ENCODE results near the gene NFKB2. TPM values are rescaled to one million over a fixed set of nuclear protein-coding genes. Genes with fewer than 3 reads are reported as not detected.

Gene NFKB2
- total and polyA plus RNA-seq, 2 of the 8 experiments (the other 6 are each of a cell fraction or from before 2014, with no cell fraction given) = 20.4 to 31.4 TPM

GRCh38 chr10:102431452-102432124, 36.1 kb downstream of the NFKB2 start:
- 27% methylated on average over 4 of the region's 4 CpGs; no CpG with 5 or more reads in 1 of the 2 experiments for WGBS, 2 experiments (ENCODE audit: extremely low coverage in 1 of 2, insufficient coverage in 1 of 2, insufficient read length in 1 of 2, insufficient replicate concordance in 2 of 2, low coverage in 1 of 2, low lambda C conversion rate in 2 of 2, missing lambda C conversion rate in 1 of 2)
- Histone ChIP-seq H2BK120ac (replicated peaks; ENCODE audit: low read depth, low read length) (no peak overlapping the region), H4K5ac (ENCODE audit: insufficient read length, low read depth, low read length) (peak overlapping the region; percentile 49), H3K14ac (ENCODE audit: insufficient read length) (no peak overlapping the region), H3K4me3 (ENCODE audit: extremely low read depth in 1 of 4, insufficient read depth in 2 of 4, low read depth in 3 of 4, low read length in 4 of 4) (peak overlapping the region; percentile 66 to 92 (median 84)), H3K27me3 (replicated peaks in 1 of 4; ENCODE audit: control insufficient read depth in 3 of 4, extremely low read depth in 1 of 4, insufficient read depth in 3 of 4, low read length in 3 of 4) (peaks cover 13 to 35% (median 31%) of the 10 kb centered on the region in 4 experiments), H3K23me2 (ENCODE audit: low read depth, low read length) (peaks cover 9% of the 10 kb centered on the region), H3K4ac (replicated peaks; ENCODE audit: insufficient read length, low read depth, low read length) (peak overlapping the region; percentile 13), H2BK20ac (ENCODE audit: low read length) (no peak overlapping the region), H3K79me1 (ENCODE audit: low read depth, low read length) (no peaks in the 10 kb centered on the region), H2BK15ac (ENCODE audit: low read length) (peak overlapping the region; percentile 23; the same call in 1 of the 2 replicates), H3K56ac (replicated peaks; ENCODE audit: insufficient read length, low read depth, low read length) (peak overlapping the region; percentile 59), H3K9me3 (ENCODE audit: insufficient read depth in 2 of 2, low read depth in 1 of 2, low read length in 1 of 2) (no peaks in the 10 kb centered on the region), H2BK12ac (ENCODE audit: low read depth, low read length) (peak overlapping the region; percentile 35; the same call in 1 of the 2 replicates), H3K18ac (ENCODE audit: extremely low read depth, low read length) (peak overlapping the region; percentile 85), H4K91ac (replicated peaks; ENCODE audit: insufficient read length, low read length) (peak overlapping the region; percentile 92), H4K8ac (ENCODE audit: extremely low read depth, insufficient read depth, low read length) (peak overlapping the region; percentile 87; the same call in 1 of the 2 replicates), H3K4me2 (ENCODE audit: insufficient read depth in 1 of 2, low read depth in 2 of 2, low read length in 2 of 2) (peak overlapping the region; percentile 93 to 94), H2AK5ac (ENCODE audit: low read depth, low read length) (peak overlapping the region; percentile 66; the same call in 1 of the 2 replicates), H3K23ac (ENCODE audit: insufficient read length) (no peak overlapping the region), H2BK5ac (ENCODE audit: low read depth, low read length) (peak overlapping the region; percentile 53), H3K4me1 (replicated peaks in 1 of 4; ENCODE audit: control insufficient read depth in 3 of 4, insufficient read depth in 4 of 4, low read length in 3 of 4) (peaks cover 0 to 18% (median 13%) of the 10 kb centered on the region in 4 experiments; a peak in 6 of 7 replicates), H3K27ac (ENCODE audit: low read depth, low read length) (peak overlapping the region; percentile 72; the same call in 1 of the 2 replicates), H3K9ac (replicated peaks in 1 of 4; ENCODE audit: extremely low read depth in 1 of 4, low read depth in 3 of 4, low read length in 3 of 4) (peak overlapping the region in 3 of 4 experiments; percentile 61 to 82 (median 79); a peak in 6 of 7 replicates), H2AFZ (ENCODE audit: low read length) (peak overlapping the region; percentile 78), H4K20me1 (replicated peaks in 1 of 2; ENCODE audit: control insufficient read depth in 1 of 2, insufficient read depth in 2 of 2, low read length in 2 of 2) (no peaks in the 10 kb centered on the region), H3K36me3 (ENCODE audit: control insufficient read depth in 2 of 4, insufficient read depth in 4 of 4, low read length in 3 of 4) (no peaks in the 10 kb centered on the region; a peak in 1 of 8 replicates), H3K79me2 (ENCODE audit: control insufficient read depth in 1 of 2, insufficient read depth in 2 of 2, low read length in 2 of 2) (no peaks in the 10 kb centered on the region; a peak in 1 of 4 replicates)
- CTCF ChIA-PET (ENCODE audit: partially characterized antibody) = interaction anchor here (1.0 to 7.5 kb wide), 10 partner anchors 9 to 47 kb away, joined by 3 to 40 read pairs (median 4); partner anchors contain the start of genes C10orf95 and FBXL15
- no peak for DNase-seq (ENCODE audit: low read depth in 1 of 2, low spot score in 2 of 2)
- POLR2A ChIA-PET (ENCODE audit: partially characterized antibody) = interaction anchor here (0.9 to 9.0 kb wide), 16 partner anchors 9 to 312 kb away, joined by 3 to 75 read pairs (median 4); partner anchors contain the start of genes ACTR1A, C10orf95, FBXL15 and NFKB2
- FAIRE-seq = no peak
- TF ChIP-seq, protein P1, sequence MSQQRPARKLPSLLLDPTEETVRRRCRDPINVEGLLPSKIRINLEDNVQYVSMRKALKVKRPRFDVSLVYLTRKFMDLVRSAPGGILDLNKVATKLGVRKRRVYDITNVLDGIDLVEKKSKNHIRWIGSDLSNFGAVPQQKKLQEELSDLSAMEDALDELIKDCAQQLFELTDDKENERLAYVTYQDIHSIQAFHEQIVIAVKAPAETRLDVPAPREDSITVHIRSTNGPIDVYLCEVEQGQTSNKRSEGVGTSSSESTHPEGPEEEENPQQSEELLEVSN (IDR thresholded peaks at IDR 0.05) = peak; percentile 71
- no peak for TF ChIP-seq EZH2 (IDR thresholded peaks at IDR 0.05; ENCODE audit: low read depth, low read length, severe bottlenecking)
